Neutrophil (primary cell): ENCODE results near the gene AQP12B.

Experiments used
- H3K27ac ChIP-seq: fragments of 200-600 bp; sonication (generic); 2 replicates; pipeline ENCODE4 v1.5.1; 2016; ENCODE audit warnings: mild to moderate bottlenecking, moderate library complexity
- H3K27me3 ChIP-seq: fragments of 200-600 bp; sonication (generic); 2 replicates; pipeline ENCODE4 v1.6.0; 2016; ENCODE audit warnings: mild to moderate bottlenecking
- H3K36me3 ChIP-seq: fragments of 200-600 bp; sonication (generic); 2 replicates; pipeline ENCODE4 v1.5.1; 2017
- H3K4me1 ChIP-seq, 2 experiments: fragments of 200-600 bp in 1 of 2; sonication (generic) in 1 of 2; 1 replicate in 1 of 2; 2 replicates in 1 of 2; pipeline versions ENCODE4 v1.5.1 to v1.6.1; 2013 to 2016; ENCODE audit warnings: low read depth in 1 of 2, low read length in 1 of 2, mild to moderate bottlenecking in 1 of 2, moderate library complexity in 1 of 2; ENCODE audit not compliant: control insufficient read depth in 1 of 2, insufficient read depth in 1 of 2
- H3K4me3 ChIP-seq, 2 experiments: fragments of 200-600 bp in 1 of 2; sonication (generic) in 1 of 2; 1 replicate in 1 of 2; 2 replicates in 1 of 2; pipeline ENCODE4 v1.5.1; 2013 to 2016; ENCODE audit warnings: low read depth in 1 of 2, low read length in 1 of 2, mild to moderate bottlenecking in 1 of 2, moderate library complexity in 1 of 2
- H3K9me3 ChIP-seq: fragments of 200-600 bp; sonication (generic); 2 replicates; pipeline ENCODE4 v1.5.1; 2016
- CTCF ChIP-seq: fragments of 200-600 bp; sonication (generic); IDR thresholded peaks from 2 replicates; pipeline ENCODE4 v1.5.1; 2016; ENCODE audit warnings: antibody characterized with exemption

Gene AQP12B

DNA sequence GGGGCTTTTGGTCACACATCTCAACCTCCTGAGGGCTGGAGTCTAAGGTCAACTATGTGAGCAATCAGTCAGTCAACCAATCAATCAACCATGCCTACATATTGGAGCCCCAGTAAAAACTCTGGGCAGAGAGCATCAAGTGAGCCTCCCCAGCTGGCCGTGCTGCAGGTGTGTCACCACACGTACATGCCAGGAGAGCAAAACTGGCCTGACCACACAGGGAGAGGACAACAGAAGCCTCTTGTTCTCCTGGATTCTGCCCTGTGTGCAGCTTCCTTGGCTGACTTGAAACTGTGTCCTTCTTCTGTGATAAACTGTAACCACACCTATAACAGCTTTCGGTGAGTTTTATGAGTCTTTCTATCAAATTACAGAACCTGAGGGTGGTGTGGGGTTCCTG, 31.5 kb downstream of the AQP12B start:
- no peaks in the 10 kb centered on the region for H3K36me3 ChIP-seq
- H3K4me3 ChIP-seq: no peak overlapping the region
- H3K27me3 ChIP-seq: peaks cover 80% of the 10 kb centered on the region
- TF ChIP-seq CTCF: no peak
- H3K4me1 ChIP-seq: peaks cover 0 to 3% of the 10 kb centered on the region in 2 experiments
- no peak overlapping the region for H3K27ac ChIP-seq
- H3K9me3 ChIP-seq: no peaks in the 10 kb centered on the region

- no peaks in the 10 kb centered on the region for H3K36me3 ChIP-seq
- H3K9me3 ChIP-seq: no peaks in the 10 kb centered on the region
- no peak overlapping the region for H3K27ac ChIP-seq
- H3K4me1 ChIP-seq: peaks cover 0 to 4% of the 10 kb centered on the region in 2 experiments
- peaks cover 72% of the 10 kb centered on the region for H3K27me3 ChIP-seq
- no peak for TF ChIP-seq CTCF
- H3K4me3 ChIP-seq: no peak overlapping the region
Observed at GRCh38 chr2:240650254-240650965, 32.3 kb downstream of the AQP12B start.

DNA sequence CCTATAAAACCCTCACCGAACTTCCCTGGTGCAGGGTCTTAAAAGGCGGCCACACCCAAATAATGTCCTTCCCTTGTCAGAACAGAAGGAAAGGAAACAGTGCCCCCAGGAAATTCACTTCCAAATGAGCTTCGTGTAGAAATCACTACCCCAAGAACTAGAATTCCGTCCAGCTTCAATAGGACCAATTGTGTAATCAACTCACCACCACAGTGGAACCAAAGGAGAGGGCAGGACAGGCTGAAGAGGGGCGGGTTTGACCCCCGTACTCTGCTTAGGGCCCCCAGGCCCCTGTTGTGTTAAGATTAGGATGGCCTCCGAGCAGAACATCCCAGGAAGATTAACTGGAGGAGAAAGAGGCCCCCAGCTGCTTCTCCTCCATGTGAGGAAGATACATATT, 33.4 kb downstream of the AQP12B start:
- Histone ChIP-seq H3K27ac (no peak overlapping the region), H3K36me3 (no peaks in the 10 kb centered on the region), H3K27me3 (peaks cover 62% of the 10 kb centered on the region), H3K4me3 (no peak overlapping the region), H3K4me1 (peaks cover 0 to 4% of the 10 kb centered on the region in 2 experiments), H3K9me3 (no peaks in the 10 kb centered on the region)
- no peak for TF ChIP-seq CTCF

DNA sequence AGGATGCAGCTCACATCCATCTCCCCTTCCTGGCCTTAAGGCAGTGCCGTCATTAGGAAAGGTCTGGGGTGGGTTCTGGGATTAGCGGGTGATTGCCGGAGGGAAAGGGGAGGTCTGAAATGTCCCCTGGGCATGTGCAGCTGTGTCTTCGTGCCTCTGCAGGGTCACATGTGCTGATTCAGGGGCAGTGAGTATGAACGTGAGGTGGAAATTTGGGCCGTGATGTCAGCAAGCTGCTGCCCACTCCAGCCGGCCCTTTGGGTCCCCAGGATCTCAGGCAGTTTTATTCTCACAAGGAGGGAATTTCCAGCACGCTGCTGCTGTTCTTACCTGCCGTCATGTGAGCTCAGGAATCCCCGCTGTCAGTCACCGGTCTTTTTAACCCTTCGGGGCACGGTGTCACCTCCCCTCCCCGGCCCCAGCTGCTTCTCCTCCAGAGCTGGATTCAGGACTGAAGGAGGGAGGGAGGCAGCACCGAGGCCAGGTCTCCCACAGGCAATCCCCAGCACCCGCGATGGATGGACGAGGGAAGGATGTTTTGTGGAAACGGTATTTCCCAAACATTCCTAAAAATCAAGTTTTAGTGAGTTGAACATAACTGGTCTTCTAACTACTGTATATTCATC, 33.9 kb downstream of the AQP12B start:
- Histone ChIP-seq H3K9me3 (no peaks in the 10 kb centered on the region), H3K27me3 (peaks cover 59% of the 10 kb centered on the region), H3K36me3 (no peaks in the 10 kb centered on the region), H3K27ac (no peak overlapping the region), H3K4me1 (peaks cover 0 to 4% of the 10 kb centered on the region in 2 experiments), H3K4me3 (no peak overlapping the region)
- TF ChIP-seq CTCF: no peak

- H3K4me1 ChIP-seq: peaks cover 0 to 4% of the 10 kb centered on the region in 2 experiments
- no peaks in the 10 kb centered on the region for H3K36me3 ChIP-seq
- H3K9me3 ChIP-seq: no peaks in the 10 kb centered on the region
- H3K27me3 ChIP-seq: peaks cover 59% of the 10 kb centered on the region
- no peak for TF ChIP-seq CTCF
- no peak overlapping the region for H3K4me3 ChIP-seq
- no peak overlapping the region for H3K27ac ChIP-seq
Observed at GRCh38 chr2:240648155-240648649, 34.5 kb downstream of the AQP12B start.
